Measurements from ENCODE around the gene BROX. TPM values are rescaled to one million over a fixed set of nuclear protein-coding genes. Genes with fewer than 3 reads are reported as not detected.
"Not testable (repeated sequence)": the region's sequence is repeated elsewhere in the genome, so short reads cannot be mapped to it uniquely, and the experiment has no call there.

BROX gene, protein sequence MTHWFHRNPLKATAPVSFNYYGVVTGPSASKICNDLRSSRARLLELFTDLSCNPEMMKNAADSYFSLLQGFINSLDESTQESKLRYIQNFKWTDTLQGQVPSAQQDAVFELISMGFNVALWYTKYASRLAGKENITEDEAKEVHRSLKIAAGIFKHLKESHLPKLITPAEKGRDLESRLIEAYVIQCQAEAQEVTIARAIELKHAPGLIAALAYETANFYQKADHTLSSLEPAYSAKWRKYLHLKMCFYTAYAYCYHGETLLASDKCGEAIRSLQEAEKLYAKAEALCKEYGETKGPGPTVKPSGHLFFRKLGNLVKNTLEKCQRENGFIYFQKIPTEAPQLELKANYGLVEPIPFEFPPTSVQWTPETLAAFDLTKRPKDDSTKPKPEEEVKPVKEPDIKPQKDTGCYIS
- 25.9 TPM for polyA plus RNA-seq (2013)

GRCh38 chr1:222712253-222713090 lies at the start of gene BROX, which contains the start of gene AIDA:
Gene BROX, plus strand, starts transcription at chr1:222712564. Its CDS starts 3,136 bp downstream, at chr1:222715700.
Gene AIDA, minus strand, starts transcription at chr1:222712491. Its CDS starts 174 bp downstream, at chr1:222712317.
- Histone ChIP-seq H3K27me3 (replicated peaks in 2 of 5; ENCODE audit: control insufficient read depth in 4 of 5, insufficient read depth in 5 of 5, low read length in 4 of 5) (no peaks in the 10 kb centered on the region), H3K27ac (ENCODE audit: insufficient read depth in 1 of 2, low read depth in 1 of 2, low read length in 2 of 2, poor library complexity in 1 of 2, severe bottlenecking in 2 of 2) (peak within 1 kb of the TSS; percentile 99 to 100), H3K4me3 (ENCODE audit: control insufficient read depth in 1 of 7, extremely low read depth in 1 of 7, insufficient read depth in 4 of 7, low read depth in 2 of 7, low read length in 6 of 7) (peak within 1 kb of the TSS; percentile 89 to 99 (median 95)), H3K9me3 (ENCODE audit: control extremely low read depth in 1 of 5, control insufficient read depth in 4 of 5, insufficient read depth in 2 of 5, low read depth in 1 of 5, low read length in 4 of 5) (no peaks in the 10 kb centered on the region), H3K4me1 (ENCODE audit: control extremely low read depth in 1 of 4, control insufficient read depth in 4 of 4, insufficient read depth in 4 of 4, low read length in 3 of 4) (peaks cover 6 to 26% (median 14%) of the 10 kb centered on the region in 4 experiments), H3K36me3 (ENCODE audit: control insufficient read depth in 4 of 4, insufficient read depth in 4 of 4, low read length in 3 of 4) (peaks cover 3 to 17% (median 14%) of the 10 kb centered on the region in 4 experiments)
- ChIA-PET POLR2A (interaction anchor here (0.6 to 1.4 kb wide), 3 partner anchors 58 to 830 kb away, joined by 3 to 4 read pairs (median 3); no protein-coding TSS in a partner anchor), CTCF (interaction anchor here (0.9 to 1.7 kb wide), 2 partner anchors 58 to 60 kb away, joined by 3 to 4 read pairs; no protein-coding TSS in a partner anchor)
- 0% methylated on average over 33 of the region's 62 CpGs for WGBS (ENCODE audit: insufficient coverage)
- peak; percentile 86 to 92 (median 91) for DNase-seq

DNA sequence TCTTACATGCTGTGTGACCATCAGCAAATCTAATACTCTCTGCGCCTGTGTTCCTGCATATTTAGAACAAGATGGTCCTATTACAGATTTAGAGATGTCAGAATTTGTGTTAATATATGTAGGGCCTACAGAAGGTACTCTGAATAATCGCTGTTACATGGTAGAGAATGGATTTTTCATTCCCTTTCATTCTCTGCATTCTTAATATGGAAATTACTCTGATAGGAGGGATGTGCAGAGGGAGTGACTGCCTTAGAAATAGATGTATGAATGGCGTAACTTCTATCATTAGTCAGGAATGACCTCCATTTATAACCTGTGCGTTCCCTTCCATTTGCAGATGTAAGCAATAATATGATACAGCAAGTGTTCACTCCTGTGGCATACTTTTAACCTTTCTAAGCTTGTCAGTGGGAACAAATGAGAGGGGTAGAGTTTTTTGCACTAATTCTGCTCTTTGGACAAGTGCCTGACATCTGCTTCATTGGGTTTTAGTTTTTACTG lies 48.9 kb upstream of the BROX start:
- Histone ChIP-seq H3K4me3 (ENCODE audit: control insufficient read depth in 1 of 7, extremely low read depth in 1 of 7, insufficient read depth in 4 of 7, low read depth in 2 of 7, low read length in 6 of 7) (no peak overlapping the region), H3K27me3 (replicated peaks in 2 of 5; ENCODE audit: control insufficient read depth in 4 of 5, insufficient read depth in 5 of 5, low read length in 4 of 5) (no peaks in the 10 kb centered on the region), H3K4me1 (ENCODE audit: control extremely low read depth in 1 of 4, control insufficient read depth in 4 of 4, insufficient read depth in 4 of 4, low read length in 3 of 4) (no peaks in the 10 kb centered on the region), H3K9me3 (ENCODE audit: control extremely low read depth in 1 of 5, control insufficient read depth in 4 of 5, insufficient read depth in 2 of 5, low read depth in 1 of 5, low read length in 4 of 5) (no peaks in the 10 kb centered on the region), H3K36me3 (ENCODE audit: control insufficient read depth in 4 of 4, insufficient read depth in 4 of 4, low read length in 3 of 4) (peaks cover 45 to 91% (median 69%) of the 10 kb centered on the region in 4 experiments), H3K27ac (ENCODE audit: insufficient read depth in 1 of 2, low read depth in 1 of 2, low read length in 2 of 2, poor library complexity in 1 of 2, severe bottlenecking in 2 of 2) (no peak overlapping the region)
- no peak for DNase-seq
- WGBS (ENCODE audit: insufficient coverage), result 100% methylated on average over 2 of the region's 4 CpGs
- ChIA-PET CTCF (interaction anchor here (1.0 to 1.5 kb wide), 2 partner anchors 10 to 15 kb away, joined by 3 read pairs; no protein-coding TSS in a partner anchor), POLR2A (no interaction called here)

GRCh38 chr1:222665964-222666363 lies 46.4 kb upstream of the BROX start:
- ChIA-PET CTCF (interaction anchor here (1.0 kb wide), 1 partner anchor 15 kb away, joined by 3 read pairs; no protein-coding TSS in a partner anchor), POLR2A (interaction anchor here (0.5 kb wide), 1 partner anchor 133 kb away, joined by 5 read pairs; no protein-coding TSS in a partner anchor)
- DNase-seq, result no peak
- Histone ChIP-seq H3K27ac (ENCODE audit: insufficient read depth in 1 of 2, low read depth in 1 of 2, low read length in 2 of 2, poor library complexity in 1 of 2, severe bottlenecking in 2 of 2) (no peak overlapping the region), H3K4me1 (ENCODE audit: control extremely low read depth in 1 of 4, control insufficient read depth in 4 of 4, insufficient read depth in 4 of 4, low read length in 3 of 4) (no peaks in the 10 kb centered on the region), H3K36me3 (ENCODE audit: control insufficient read depth in 4 of 4, insufficient read depth in 4 of 4, low read length in 3 of 4) (peaks cover 30 to 73% (median 60%) of the 10 kb centered on the region in 4 experiments), H3K4me3 (ENCODE audit: control insufficient read depth in 1 of 7, extremely low read depth in 1 of 7, insufficient read depth in 4 of 7, low read depth in 2 of 7, low read length in 6 of 7) (no peak overlapping the region), H3K9me3 (ENCODE audit: control extremely low read depth in 1 of 5, control insufficient read depth in 4 of 5, insufficient read depth in 2 of 5, low read depth in 1 of 5, low read length in 4 of 5) (no peaks in the 10 kb centered on the region), H3K27me3 (replicated peaks in 2 of 5; ENCODE audit: control insufficient read depth in 4 of 5, insufficient read depth in 5 of 5, low read length in 4 of 5) (no peaks in the 10 kb centered on the region)
- no CpG with 5 or more reads among the region's 7 CpGs for WGBS (ENCODE audit: insufficient coverage)

- H3K4me3 ChIP-seq (ENCODE audit: control insufficient read depth in 1 of 7, extremely low read depth in 1 of 7, insufficient read depth in 4 of 7, low read depth in 2 of 7, low read length in 6 of 7); CTCF ChIA-PET; H3K27me3 ChIP-seq (replicated peaks in 2 of 5; ENCODE audit: control insufficient read depth in 4 of 5, insufficient read depth in 5 of 5, low read length in 4 of 5); POLR2A ChIA-PET; H3K9me3 ChIP-seq (ENCODE audit: control extremely low read depth in 1 of 5, control insufficient read depth in 4 of 5, insufficient read depth in 2 of 5, low read depth in 1 of 5, low read length in 4 of 5); H3K27ac ChIP-seq (ENCODE audit: insufficient read depth in 1 of 2, low read depth in 1 of 2, low read length in 2 of 2, poor library complexity in 1 of 2, severe bottlenecking in 2 of 2); H3K4me1 ChIP-seq (ENCODE audit: control extremely low read depth in 1 of 4, control insufficient read depth in 4 of 4, insufficient read depth in 4 of 4, low read length in 3 of 4); DNase-seq: not testable (repeated sequence)
- no CpG with 5 or more reads among the region's 4 CpGs for WGBS (ENCODE audit: insufficient coverage)
- H3K36me3 ChIP-seq (ENCODE audit: control insufficient read depth in 4 of 4, insufficient read depth in 4 of 4, low read length in 3 of 4), result peaks cover 22 to 69% (median 56%) of the 10 kb centered on the region in 4 experiments
Observed at GRCh38 chr1:222668184-222668583, 44.2 kb upstream of the BROX start.

GRCh38 chr1:222669107-222669506 lies 43.3 kb upstream of the BROX start:
- H3K27me3 ChIP-seq (replicated peaks in 2 of 5; ENCODE audit: control insufficient read depth in 4 of 5, insufficient read depth in 5 of 5, low read length in 4 of 5); H3K9me3 ChIP-seq (ENCODE audit: control extremely low read depth in 1 of 5, control insufficient read depth in 4 of 5, insufficient read depth in 2 of 5, low read depth in 1 of 5, low read length in 4 of 5); POLR2A ChIA-PET; CTCF ChIA-PET; H3K4me1 ChIP-seq (ENCODE audit: control extremely low read depth in 1 of 4, control insufficient read depth in 4 of 4, insufficient read depth in 4 of 4, low read length in 3 of 4); DNase-seq; H3K4me3 ChIP-seq (ENCODE audit: control insufficient read depth in 1 of 7, extremely low read depth in 1 of 7, insufficient read depth in 4 of 7, low read depth in 2 of 7, low read length in 6 of 7); H3K27ac ChIP-seq (ENCODE audit: insufficient read depth in 1 of 2, low read depth in 1 of 2, low read length in 2 of 2, poor library complexity in 1 of 2, severe bottlenecking in 2 of 2): not testable (repeated sequence)
- no CpG with 5 or more reads among the region's 2 CpGs for WGBS (ENCODE audit: insufficient coverage)
- H3K36me3 ChIP-seq (ENCODE audit: control insufficient read depth in 4 of 4, insufficient read depth in 4 of 4, low read length in 3 of 4), result peaks cover 16 to 62% (median 50%) of the 10 kb centered on the region in 4 experiments

DNA sequence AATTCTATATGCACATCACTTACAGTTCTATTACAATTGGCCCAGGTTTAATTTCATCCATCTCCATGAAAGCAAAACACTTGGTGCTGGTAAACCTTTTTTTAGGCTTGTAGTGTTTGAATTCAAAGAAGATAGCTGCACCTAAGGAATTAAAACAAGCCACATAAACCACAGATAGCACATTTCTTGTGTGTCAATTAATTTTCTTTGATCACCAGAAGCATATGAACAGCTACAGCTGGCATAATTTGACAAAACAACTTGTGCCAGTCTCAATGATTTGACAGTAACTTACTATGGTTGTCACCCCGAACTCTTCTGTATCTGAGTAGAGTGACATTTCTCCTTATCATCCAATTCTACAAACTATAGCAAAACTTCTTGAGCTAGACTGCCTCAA lies 42.3 kb upstream of the BROX start:
- POLR2A ChIA-PET, result no interaction called here
- no CpG with 5 or more reads among the region's 1 CpG for WGBS (ENCODE audit: insufficient coverage)

More for the DNA sequence above, 42.3 kb upstream of the BROX start:
- Histone ChIP-seq H3K9me3 (ENCODE audit: control extremely low read depth in 1 of 5, control insufficient read depth in 4 of 5, insufficient read depth in 2 of 5, low read depth in 1 of 5, low read length in 4 of 5) (no peaks in the 10 kb centered on the region), H3K36me3 (ENCODE audit: control insufficient read depth in 4 of 4, insufficient read depth in 4 of 4, low read length in 3 of 4) (peaks cover 16 to 62% (median 49%) of the 10 kb centered on the region in 4 experiments), H3K27me3 (replicated peaks in 2 of 5; ENCODE audit: control insufficient read depth in 4 of 5, insufficient read depth in 5 of 5, low read length in 4 of 5) (no peaks in the 10 kb centered on the region), H3K4me1 (ENCODE audit: control extremely low read depth in 1 of 4, control insufficient read depth in 4 of 4, insufficient read depth in 4 of 4, low read length in 3 of 4) (no peaks in the 10 kb centered on the region), H3K27ac (ENCODE audit: insufficient read depth in 1 of 2, low read depth in 1 of 2, low read length in 2 of 2, poor library complexity in 1 of 2, severe bottlenecking in 2 of 2) (no peak overlapping the region), H3K4me3 (ENCODE audit: control insufficient read depth in 1 of 7, extremely low read depth in 1 of 7, insufficient read depth in 4 of 7, low read depth in 2 of 7, low read length in 6 of 7) (no peak overlapping the region)
- no peak for DNase-seq
- CTCF ChIA-PET, result interaction anchor here (1.1 kb wide), 1 partner anchor 11 kb away, joined by 3 read pairs; no protein-coding TSS in a partner anchor
